ENCODE results near the gene RNPS1. TPM values are rescaled to one million over a fixed set of nuclear protein-coding genes. Genes with fewer than 3 reads are reported as not detected.

The RNPS1 gene
- total and polyA plus RNA-seq, 9 of the 15 experiments (the other 6 are each of a cell fraction or from before 2014, with no cell fraction given) = 44.9 to 338 (median 202) TPM

DNA sequence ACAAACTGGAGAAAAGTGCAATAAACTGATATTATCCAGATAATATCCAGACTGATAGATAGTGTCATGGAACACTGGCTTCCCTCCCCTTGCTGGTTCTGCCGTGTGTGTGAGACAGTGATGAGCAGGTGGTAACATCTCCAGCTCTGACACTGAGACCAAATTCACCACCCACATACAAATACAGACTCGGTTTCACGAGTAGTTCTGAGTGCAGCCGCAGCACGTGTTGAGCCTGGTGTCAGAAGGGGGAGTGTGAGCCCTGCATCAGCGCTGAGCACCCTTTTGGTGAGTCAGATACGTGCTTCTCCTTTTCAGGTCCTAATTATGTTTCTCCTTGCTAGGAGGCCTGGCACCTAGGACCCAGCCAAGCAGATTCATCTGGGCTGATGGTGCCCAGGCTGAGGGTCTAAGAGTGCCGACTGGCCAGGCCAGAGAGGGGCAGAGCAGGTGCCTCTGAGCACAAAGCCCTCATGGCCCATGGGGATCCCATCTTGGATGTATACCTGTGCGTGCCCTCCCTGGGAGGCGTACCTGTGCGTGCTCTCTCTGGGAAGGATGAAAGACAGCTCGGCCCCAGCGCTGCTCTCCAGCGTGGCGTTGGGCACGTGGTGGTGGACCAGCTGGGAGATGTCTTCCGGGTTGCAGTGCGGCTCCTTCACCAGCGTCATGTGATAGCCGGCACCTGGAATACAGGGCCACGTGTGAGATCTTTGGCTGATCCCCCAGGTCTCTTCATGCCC is 27.3 kb upstream of the RNPS1 start (continued):
- TF ChIP-seq, protein P1, sequence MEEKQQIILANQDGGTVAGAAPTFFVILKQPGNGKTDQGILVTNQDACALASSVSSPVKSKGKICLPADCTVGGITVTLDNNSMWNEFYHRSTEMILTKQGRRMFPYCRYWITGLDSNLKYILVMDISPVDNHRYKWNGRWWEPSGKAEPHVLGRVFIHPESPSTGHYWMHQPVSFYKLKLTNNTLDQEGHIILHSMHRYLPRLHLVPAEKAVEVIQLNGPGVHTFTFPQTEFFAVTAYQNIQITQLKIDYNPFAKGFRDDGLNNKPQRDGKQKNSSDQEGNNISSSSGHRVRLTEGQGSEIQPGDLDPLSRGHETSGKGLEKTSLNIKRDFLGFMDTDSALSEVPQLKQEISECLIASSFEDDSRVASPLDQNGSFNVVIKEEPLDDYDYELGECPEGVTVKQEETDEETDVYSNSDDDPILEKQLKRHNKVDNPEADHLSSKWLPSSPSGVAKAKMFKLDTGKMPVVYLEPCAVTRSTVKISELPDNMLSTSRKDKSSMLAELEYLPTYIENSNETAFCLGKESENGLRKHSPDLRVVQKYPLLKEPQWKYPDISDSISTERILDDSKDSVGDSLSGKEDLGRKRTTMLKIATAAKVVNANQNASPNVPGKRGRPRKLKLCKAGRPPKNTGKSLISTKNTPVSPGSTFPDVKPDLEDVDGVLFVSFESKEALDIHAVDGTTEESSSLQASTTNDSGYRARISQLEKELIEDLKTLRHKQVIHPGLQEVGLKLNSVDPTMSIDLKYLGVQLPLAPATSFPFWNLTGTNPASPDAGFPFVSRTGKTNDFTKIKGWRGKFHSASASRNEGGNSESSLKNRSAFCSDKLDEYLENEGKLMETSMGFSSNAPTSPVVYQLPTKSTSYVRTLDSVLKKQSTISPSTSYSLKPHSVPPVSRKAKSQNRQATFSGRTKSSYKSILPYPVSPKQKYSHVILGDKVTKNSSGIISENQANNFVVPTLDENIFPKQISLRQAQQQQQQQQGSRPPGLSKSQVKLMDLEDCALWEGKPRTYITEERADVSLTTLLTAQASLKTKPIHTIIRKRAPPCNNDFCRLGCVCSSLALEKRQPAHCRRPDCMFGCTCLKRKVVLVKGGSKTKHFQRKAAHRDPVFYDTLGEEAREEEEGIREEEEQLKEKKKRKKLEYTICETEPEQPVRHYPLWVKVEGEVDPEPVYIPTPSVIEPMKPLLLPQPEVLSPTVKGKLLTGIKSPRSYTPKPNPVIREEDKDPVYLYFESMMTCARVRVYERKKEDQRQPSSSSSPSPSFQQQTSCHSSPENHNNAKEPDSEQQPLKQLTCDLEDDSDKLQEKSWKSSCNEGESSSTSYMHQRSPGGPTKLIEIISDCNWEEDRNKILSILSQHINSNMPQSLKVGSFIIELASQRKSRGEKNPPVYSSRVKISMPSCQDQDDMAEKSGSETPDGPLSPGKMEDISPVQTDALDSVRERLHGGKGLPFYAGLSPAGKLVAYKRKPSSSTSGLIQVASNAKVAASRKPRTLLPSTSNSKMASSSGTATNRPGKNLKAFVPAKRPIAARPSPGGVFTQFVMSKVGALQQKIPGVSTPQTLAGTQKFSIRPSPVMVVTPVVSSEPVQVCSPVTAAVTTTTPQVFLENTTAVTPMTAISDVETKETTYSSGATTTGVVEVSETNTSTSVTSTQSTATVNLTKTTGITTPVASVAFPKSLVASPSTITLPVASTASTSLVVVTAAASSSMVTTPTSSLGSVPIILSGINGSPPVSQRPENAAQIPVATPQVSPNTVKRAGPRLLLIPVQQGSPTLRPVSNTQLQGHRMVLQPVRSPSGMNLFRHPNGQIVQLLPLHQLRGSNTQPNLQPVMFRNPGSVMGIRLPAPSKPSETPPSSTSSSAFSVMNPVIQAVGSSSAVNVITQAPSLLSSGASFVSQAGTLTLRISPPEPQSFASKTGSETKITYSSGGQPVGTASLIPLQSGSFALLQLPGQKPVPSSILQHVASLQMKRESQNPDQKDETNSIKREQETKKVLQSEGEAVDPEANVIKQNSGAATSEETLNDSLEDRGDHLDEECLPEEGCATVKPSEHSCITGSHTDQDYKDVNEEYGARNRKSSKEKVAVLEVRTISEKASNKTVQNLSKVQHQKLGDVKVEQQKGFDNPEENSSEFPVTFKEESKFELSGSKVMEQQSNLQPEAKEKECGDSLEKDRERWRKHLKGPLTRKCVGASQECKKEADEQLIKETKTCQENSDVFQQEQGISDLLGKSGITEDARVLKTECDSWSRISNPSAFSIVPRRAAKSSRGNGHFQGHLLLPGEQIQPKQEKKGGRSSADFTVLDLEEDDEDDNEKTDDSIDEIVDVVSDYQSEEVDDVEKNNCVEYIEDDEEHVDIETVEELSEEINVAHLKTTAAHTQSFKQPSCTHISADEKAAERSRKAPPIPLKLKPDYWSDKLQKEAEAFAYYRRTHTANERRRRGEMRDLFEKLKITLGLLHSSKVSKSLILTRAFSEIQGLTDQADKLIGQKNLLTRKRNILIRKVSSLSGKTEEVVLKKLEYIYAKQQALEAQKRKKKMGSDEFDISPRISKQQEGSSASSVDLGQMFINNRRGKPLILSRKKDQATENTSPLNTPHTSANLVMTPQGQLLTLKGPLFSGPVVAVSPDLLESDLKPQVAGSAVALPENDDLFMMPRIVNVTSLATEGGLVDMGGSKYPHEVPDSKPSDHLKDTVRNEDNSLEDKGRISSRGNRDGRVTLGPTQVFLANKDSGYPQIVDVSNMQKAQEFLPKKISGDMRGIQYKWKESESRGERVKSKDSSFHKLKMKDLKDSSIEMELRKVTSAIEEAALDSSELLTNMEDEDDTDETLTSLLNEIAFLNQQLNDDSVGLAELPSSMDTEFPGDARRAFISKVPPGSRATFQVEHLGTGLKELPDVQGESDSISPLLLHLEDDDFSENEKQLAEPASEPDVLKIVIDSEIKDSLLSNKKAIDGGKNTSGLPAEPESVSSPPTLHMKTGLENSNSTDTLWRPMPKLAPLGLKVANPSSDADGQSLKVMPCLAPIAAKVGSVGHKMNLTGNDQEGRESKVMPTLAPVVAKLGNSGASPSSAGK (IDR thresholded peaks at IDR 0.05) = no peak
- TF ChIP-seq ARNT (IDR thresholded peaks at IDR 0.05) (no peak), ZNF324 (CRISPR knock-in tag; IDR thresholded peaks at IDR 0.05) (no peak), ATF7 (IDR thresholded peaks at IDR 0.05) (no peak), SP1 (CRISPR knock-in tag; IDR thresholded peaks at IDR 0.05) (no peak), ZNF436 (CRISPR knock-in tag; IDR thresholded peaks at IDR 0.05) (no peak)

Measured in K562 (cell line).